RPMI7951 (cell line): ENCODE results near the gene CHMP5. TPM values are rescaled to one million over a fixed set of nuclear protein-coding genes. Genes with fewer than 3 reads are reported as not detected.
"Not testable (repeated sequence)": the region's sequence is repeated elsewhere in the genome, so short reads cannot be mapped to it uniquely, and the experiment has no call there.

ENCODE experiments used
- DNase-seq: peaks from one replicate; pipeline ENCODE4 v3.0.0-alpha.2; 2012; ENCODE audit warnings: low read depth
- total RNA-seq: library from RNA; depleted of rRNA; stranded (reverse); fragments of >200 nt; shearing (Covaris generic); gene quantifications from 2 replicates; pipeline ENCODE4 v1.2.3, GENCODE V29; 2014; rRNA removed

CHMP5 gene
- total RNA-seq, 1 experiment from 2014 or later, result 143 TPM

GRCh38 chr9:33311953-33312352 is 47.1 kb downstream of the CHMP5 start:
- DNase-seq, result no peak

- no peak for DNase-seq
Observed at GRCh38 chr9:33315371-33315770, 50.5 kb downstream of the CHMP5 start.

- DNase-seq, result not testable (repeated sequence)
Observed at GRCh38 chr9:33317136-33317535, 52.3 kb downstream of the CHMP5 start.

GRCh38 chr9:33318225-33318624 is 53.4 kb downstream of the CHMP5 start:
- DNase-seq, result no peak

- DNase-seq, result no peak
Observed at GRCh38 chr9:33318781-33319180, 53.9 kb downstream of the CHMP5 start.

- no peak for DNase-seq
Observed at GRCh38 chr9:33320230-33320567, 55.4 kb downstream of the CHMP5 start.

- peak; percentile 87 for DNase-seq
Observed at GRCh38 chr9:33320568-33321261, 55.9 kb downstream of the CHMP5 start.

GRCh38 chr9:33329117-33329563 is 64.3 kb downstream of the CHMP5 start:
- DNase-seq, result peak; percentile 53

- DNase-seq, result no peak
Observed at GRCh38 chr9:33329979-33330378, 65.1 kb downstream of the CHMP5 start.

- DNase-seq, result no peak
Observed at GRCh38 chr9:33331377-33331891, 66.6 kb downstream of the CHMP5 start.

Other genes with a start within 250 kb of the CHMP5 start
- 171 and 180 TPM in 2 replicates for gene DNAJA1, start 239.8 kb upstream of the CHMP5 start, total RNA-seq
- 27.5 and 28.1 TPM in 2 replicates for gene SMU1, start 188.4 kb upstream of the CHMP5 start, total RNA-seq
- 35.4 and 38.7 TPM in 2 replicates for gene B4GALT1, start 97.7 kb upstream of the CHMP5 start, total RNA-seq
- gene SPINK4, start 24.9 kb upstream of the CHMP5 start, total RNA-seq, result not detected in 2 replicates
- 19.9 and 34.0 TPM in 2 replicates for gene BAG1, start 341 bp upstream of the CHMP5 start, total RNA-seq
- 14.0 and 16.3 TPM in 2 replicates for gene NFX1, start 25.5 kb downstream of the CHMP5 start, total RNA-seq
- gene AQP7, start 137.5 kb downstream of the CHMP5 start, total RNA-seq, result not detected in 2 replicates
- gene AQP3, start 182.5 kb downstream of the CHMP5 start, total RNA-seq, result 1.4 and 1.6 TPM in 2 replicates
- gene NOL6, start 208.9 kb downstream of the CHMP5 start, total RNA-seq, result 12.9 and 13.2 TPM in 2 replicates